NOMO-1 treated with dmso at 0.1 percent for 144 hours (cell line): ENCODE results near the gene ST6GAL1.
"Not testable (repeated sequence)": the region's sequence is repeated elsewhere in the genome, so short reads cannot be mapped to it uniquely, and the experiment has no call there.

Experiments
- DNase-seq: peaks from one replicate; lab custom pipeline; 2025; ENCODE audit not compliant: unreplicated experiment; lab: John Stamatoyannopoulos, UW

Gene ST6GAL1

GRCh38 chr3:186930143-186930640 is at the start of gene ST6GAL1:
ST6GAL1 (plus strand) TSS chr3:186930526; CDS start chr3:187042704, 112,178 bp downstream.
- DNase-seq = peak; percentile 89

GRCh38 chr3:186882150-186882524 is 48.2 kb upstream of the ST6GAL1 start:
- DNase-seq = peak; percentile 60

- DNase-seq = no peak
These were observed 47.2 kb upstream of the ST6GAL1 start for GRCh38 chr3:186882881-186883685.

- DNase-seq = no peak
These were observed 46.7 kb upstream of the ST6GAL1 start for GRCh38 chr3:186883686-186884058.

- not testable (repeated sequence) for DNase-seq
These were observed 45.5 kb upstream of the ST6GAL1 start for GRCh38 chr3:186884868-186885267.

GRCh38 chr3:186886202-186886981 is 43.9 kb upstream of the ST6GAL1 start:
- DNase-seq = no peak

GRCh38 chr3:186887507-186887938 is 42.8 kb upstream of the ST6GAL1 start:
- not testable (repeated sequence) for DNase-seq

- DNase-seq = no peak
These were observed 41.8 kb upstream of the ST6GAL1 start for GRCh38 chr3:186888569-186888968.

- DNase-seq = not testable (repeated sequence)
These were observed 40.6 kb upstream of the ST6GAL1 start for GRCh38 chr3:186889698-186890097.

GRCh38 chr3:186890911-186891310 is 39.4 kb upstream of the ST6GAL1 start:
- DNase-seq = no peak

GRCh38 chr3:186893071-186893470 is 37.3 kb upstream of the ST6GAL1 start:
- DNase-seq = not testable (repeated sequence)

GRCh38 chr3:186895406-186895805 is 34.9 kb upstream of the ST6GAL1 start:
- no peak for DNase-seq

- DNase-seq = no peak
These were observed 34.3 kb upstream of the ST6GAL1 start for GRCh38 chr3:186896006-186896405.

GRCh38 chr3:186896875-186897274 is 33.5 kb upstream of the ST6GAL1 start:
- no peak for DNase-seq

- DNase-seq = no peak
These were observed 29.1 kb upstream of the ST6GAL1 start for GRCh38 chr3:186901135-186901734.

- DNase-seq = no peak
These were observed 28.2 kb upstream of the ST6GAL1 start for GRCh38 chr3:186902154-186902553.

GRCh38 chr3:186902713-186903112 is 27.6 kb upstream of the ST6GAL1 start:
- no peak for DNase-seq

GRCh38 chr3:186903676-186904075 is 26.6 kb upstream of the ST6GAL1 start:
- DNase-seq = not testable (repeated sequence)

GRCh38 chr3:186907075-186907474 is 23.3 kb upstream of the ST6GAL1 start:
- not testable (repeated sequence) for DNase-seq

GRCh38 chr3:186909078-186909853 is 21.1 kb upstream of the ST6GAL1 start:
- DNase-seq = peak; percentile 36
